ENCODE measurements around the gene ILDR2. TPM values are rescaled to one million over a fixed set of nuclear protein-coding genes. Genes with fewer than 3 reads are reported as not detected.

Gene ILDR2
- total and polyA plus RNA-seq, 9 of the 15 experiments (the other 6 are each of a cell fraction or from before 2014, with no cell fraction given): 0.03 to 0.31 (median 0.18) TPM; not detected in 2

- no peak overlapping the region for H3K4me3 ChIP-seq
- peaks cover 21 to 30% of the 10 kb centered on the region in 2 experiments for H3K27me3 ChIP-seq (ENCODE audit: control insufficient read depth in 2 of 2, insufficient read depth in 2 of 2, low read length in 2 of 2)
- no peaks in the 10 kb centered on the region for H3K36me3 ChIP-seq (ENCODE audit: control insufficient read depth, insufficient read depth, low read length)
- H3K79me2 ChIP-seq (ENCODE audit: control insufficient read depth, insufficient read depth, low read length): no peaks in the 10 kb centered on the region
- POLR2A ChIA-PET: no interaction called here
- no peaks in the 10 kb centered on the region for H3K9me1 ChIP-seq (ENCODE audit: control insufficient read depth, insufficient read depth, low read length)
- no TSS peak for BruUV-seq (replicated peaks)
- CTCF ChIA-PET (ENCODE audit: low intra/inter-chr PET ratio): no interaction called here
- no peak overlapping the region for H3K9ac ChIP-seq (ENCODE audit: insufficient read depth in 1 of 2, low read depth in 2 of 2, low read length in 2 of 2)
- DNase-seq (ENCODE audit: extremely low read depth in 1 of 4, low spot score in 3 of 4): no peak
- intact Hi-C loops (cut with micrococcal nuclease): no loop called here
- H3K27ac ChIP-seq (ENCODE audit: extremely low read depth, low read depth, low read length): no peak overlapping the region
- in situ Hi-C loops (cut with MboI): loop anchor here (5.0 kb wide), 1 partner anchor 142 kb away; no protein-coding TSS in a partner anchor
- no peaks in the 10 kb centered on the region for H4K20me1 ChIP-seq (replicated peaks; ENCODE audit: control insufficient read depth, insufficient read depth, low read length)
- no peak for FAIRE-seq
- H3K4me1 ChIP-seq (replicated peaks in 1 of 2; ENCODE audit: control insufficient read depth in 2 of 2, insufficient read depth in 2 of 2, low read length in 2 of 2): 0 out of 5 replicates have a peak, but pooled peaks cover 0 to 2% of the 10 kb centered on the region in 2 experiments
- H3K4me2 ChIP-seq (ENCODE audit: insufficient read depth, low read length): no peak overlapping the region
- 6% methylated on average over 1 of the region's 1 CpG for WGBS (ENCODE audit: insufficient coverage, low coverage, missing lambda C conversion rate)
- no peaks in the 10 kb centered on the region; the same call in 1 of the 2 replicates for H3K9me3 ChIP-seq (replicated peaks; ENCODE audit: control insufficient read depth, insufficient read depth, low read depth, low read length)
- no peak for TF ChIP-seq E2F1 (CRISPR knock-in tag; IDR thresholded peaks at IDR 0.05)
- no peak for TF ChIP-seq USF2 (CRISPR knock-in tag; IDR thresholded peaks at IDR 0.05)
- no peak for TF ChIP-seq TAL1 (IDR thresholded peaks at IDR 0.05)
- TF ChIP-seq HMG20B (CRISPR knock-in tag; IDR thresholded peaks at IDR 0.05): no peak
- no peak for TF ChIP-seq CBFA2T2 (conservative IDR thresholded peaks at IDR 0.05)
- no peak for TF ChIP-seq FOXA1 (IDR thresholded peaks at IDR 0.05; ENCODE audit: borderline replicate concordance)
- TF ChIP-seq CTCFL (IDR thresholded peaks at IDR 0.05; ENCODE audit: borderline replicate concordance, insufficient read depth, low read depth, low read length, poor library complexity, severe bottlenecking): no peak
- no peak for TF ChIP-seq ZNF140 (CRISPR knock-in tag; IDR thresholded peaks at IDR 0.05)
- no peak overlapping the region for H2AFZ ChIP-seq (ENCODE audit: low read depth, low read length)
- ATAC-seq: no peak
Measured at GRCh38 chr1:166915042-166915441, 60.3 kb downstream of the ILDR2 start.

Data from K562 (cell line).